ENCODE data around the gene FLT3.

FLT3 gene

DNA sequence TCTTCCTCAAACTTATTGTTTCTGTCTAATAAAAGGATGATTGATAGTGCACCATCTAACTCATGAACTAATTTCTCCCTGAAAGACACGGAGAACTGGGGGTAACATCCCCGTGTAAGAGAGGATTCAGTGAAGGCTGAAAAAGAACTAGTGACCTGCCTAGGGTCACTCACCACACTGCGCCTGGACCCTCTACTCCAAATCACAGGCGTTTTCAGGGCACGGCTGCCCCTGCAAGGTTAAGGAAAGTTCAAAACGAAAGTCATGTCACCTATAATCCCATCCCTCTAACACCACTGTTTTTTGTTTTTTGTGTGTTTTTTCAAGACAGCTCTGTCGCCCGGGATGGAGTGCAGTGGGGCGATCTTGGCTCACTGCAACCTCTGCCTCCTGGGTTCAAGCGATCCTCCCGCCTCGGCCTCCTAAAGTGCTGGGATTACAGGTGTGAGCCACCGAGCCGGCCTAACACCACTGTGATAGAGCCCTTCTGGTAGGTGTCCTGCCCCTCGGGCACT, 120.6 kb downstream of the FLT3 start:
- Histone ChIP-seq H3K36me3 (ENCODE audit: control insufficient read depth, insufficient read depth, low read length) (no peaks in the 10 kb centered on the region), H3K27ac (ENCODE audit: low read depth, low read length) (no peak overlapping the region), H3K4me1 (ENCODE audit: control insufficient read depth, insufficient read depth, low read length) (no peaks in the 10 kb centered on the region), H3K27me3 (ENCODE audit: control insufficient read depth, insufficient read depth, low read length) (peaks cover 26% of the 10 kb centered on the region), H3K4me3 (ENCODE audit: low read length) (peak overlapping the region; percentile 53), H3K9ac (ENCODE audit: low read length) (no peak overlapping the region)

GRCh38 chr13:27979001-27979643, 121.3 kb downstream of the FLT3 start:
- Histone ChIP-seq H3K4me3 (ENCODE audit: low read length) (peak overlapping the region; percentile 34), H3K27ac (ENCODE audit: low read depth, low read length) (no peak overlapping the region), H3K4me1 (ENCODE audit: control insufficient read depth, insufficient read depth, low read length) (no peaks in the 10 kb centered on the region), H3K9ac (ENCODE audit: low read length) (no peak overlapping the region), H3K27me3 (ENCODE audit: control insufficient read depth, insufficient read depth, low read length) (peaks cover 26% of the 10 kb centered on the region), H3K36me3 (ENCODE audit: control insufficient read depth, insufficient read depth, low read length) (no peaks in the 10 kb centered on the region)

DNA sequence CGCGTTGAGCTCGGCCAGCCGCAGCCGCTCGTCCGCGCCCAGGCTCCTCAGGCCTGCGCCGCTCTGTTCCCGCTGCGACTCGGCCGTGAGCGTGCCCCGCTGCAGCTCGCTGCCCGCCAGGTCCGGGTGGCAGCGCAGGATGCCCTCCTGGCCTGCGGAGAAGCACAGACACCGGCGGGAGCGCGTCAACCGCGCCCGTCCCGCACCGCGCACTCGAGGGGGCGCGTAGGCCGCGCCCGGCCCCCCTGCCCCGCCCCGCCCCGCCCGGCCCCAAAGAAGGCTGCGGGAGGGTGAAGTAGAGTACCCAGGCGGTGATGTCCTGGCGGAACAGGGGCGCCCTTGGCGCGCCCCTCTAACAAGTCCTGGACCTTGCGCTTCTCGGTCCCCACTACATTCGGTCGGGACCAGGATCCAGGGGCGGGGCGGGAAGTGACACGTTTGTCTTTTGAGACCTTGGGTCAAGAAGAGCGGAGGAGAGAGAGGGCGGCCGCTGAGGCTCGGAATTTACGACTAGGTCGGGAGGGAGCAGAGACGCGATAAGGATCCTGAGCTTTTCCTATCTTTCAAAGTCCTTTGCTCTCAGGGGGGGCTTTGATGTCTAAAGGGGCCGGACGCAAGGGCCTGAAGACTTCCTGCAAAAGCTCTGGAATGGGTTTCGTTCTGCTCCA, 121.9 kb downstream of the FLT3 start:
- Histone ChIP-seq H3K4me3 (ENCODE audit: low read length) (peak overlapping the region; percentile 64), H3K9ac (ENCODE audit: low read length) (no peak overlapping the region), H3K4me1 (ENCODE audit: control insufficient read depth, insufficient read depth, low read length) (no peaks in the 10 kb centered on the region), H3K27me3 (ENCODE audit: control insufficient read depth, insufficient read depth, low read length) (peaks cover 26% of the 10 kb centered on the region), H3K36me3 (ENCODE audit: control insufficient read depth, insufficient read depth, low read length) (no peaks in the 10 kb centered on the region), H3K27ac (ENCODE audit: low read depth, low read length) (no peak overlapping the region)

DNA sequence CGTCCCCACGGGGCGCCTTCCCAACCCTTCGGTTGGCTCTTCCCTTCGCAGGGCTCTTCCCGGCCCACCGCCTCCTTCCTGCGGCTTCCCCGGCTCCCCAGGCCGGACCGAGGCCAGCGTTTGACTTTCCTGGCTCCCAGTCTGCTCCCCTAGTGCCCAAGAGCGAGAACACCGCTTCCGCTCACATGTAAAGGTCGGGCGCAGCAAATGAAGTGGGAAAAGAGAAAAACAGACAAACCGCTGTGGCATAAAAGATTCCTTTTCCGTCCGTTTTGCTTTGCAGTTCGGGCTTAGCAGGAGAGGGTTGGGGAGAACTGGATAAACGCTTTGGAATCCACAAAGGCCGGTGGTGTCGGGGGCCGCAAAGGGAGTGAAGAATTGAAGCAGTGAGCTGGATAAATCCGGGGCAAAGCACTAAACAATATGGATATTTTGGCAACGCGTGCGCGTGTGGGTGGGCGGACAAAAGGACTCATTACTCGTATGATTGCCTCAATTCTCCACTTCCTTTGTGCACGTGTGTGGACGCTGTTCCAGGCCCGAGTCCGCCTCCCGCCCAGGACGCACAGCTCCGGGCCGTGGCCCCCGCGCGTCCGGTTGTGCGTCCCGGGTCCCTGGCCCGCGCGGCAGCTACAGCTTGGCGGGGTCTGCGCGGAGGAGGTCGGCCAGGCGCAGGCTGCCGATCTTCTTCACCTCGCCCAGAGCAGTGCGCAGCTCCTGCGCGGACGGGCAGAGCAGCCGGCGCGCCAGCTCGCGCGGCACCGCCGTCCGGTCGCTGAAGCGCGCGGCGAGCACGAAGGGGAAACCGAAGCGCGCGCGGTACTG, 122.7 kb downstream of the FLT3 start:
- peaks cover 26% of the 10 kb centered on the region for H3K27me3 ChIP-seq (ENCODE audit: control insufficient read depth, insufficient read depth, low read length)
- H3K9ac ChIP-seq (ENCODE audit: low read length) = peak overlapping the region; percentile 22
- H3K4me1 ChIP-seq (ENCODE audit: control insufficient read depth, insufficient read depth, low read length) = no peaks in the 10 kb centered on the region
- H3K36me3 ChIP-seq (ENCODE audit: control insufficient read depth, insufficient read depth, low read length) = no peaks in the 10 kb centered on the region
- no peak overlapping the region for H3K27ac ChIP-seq (ENCODE audit: low read depth, low read length)
- peak overlapping the region; percentile 64 for H3K4me3 ChIP-seq (ENCODE audit: low read length)

DNA sequence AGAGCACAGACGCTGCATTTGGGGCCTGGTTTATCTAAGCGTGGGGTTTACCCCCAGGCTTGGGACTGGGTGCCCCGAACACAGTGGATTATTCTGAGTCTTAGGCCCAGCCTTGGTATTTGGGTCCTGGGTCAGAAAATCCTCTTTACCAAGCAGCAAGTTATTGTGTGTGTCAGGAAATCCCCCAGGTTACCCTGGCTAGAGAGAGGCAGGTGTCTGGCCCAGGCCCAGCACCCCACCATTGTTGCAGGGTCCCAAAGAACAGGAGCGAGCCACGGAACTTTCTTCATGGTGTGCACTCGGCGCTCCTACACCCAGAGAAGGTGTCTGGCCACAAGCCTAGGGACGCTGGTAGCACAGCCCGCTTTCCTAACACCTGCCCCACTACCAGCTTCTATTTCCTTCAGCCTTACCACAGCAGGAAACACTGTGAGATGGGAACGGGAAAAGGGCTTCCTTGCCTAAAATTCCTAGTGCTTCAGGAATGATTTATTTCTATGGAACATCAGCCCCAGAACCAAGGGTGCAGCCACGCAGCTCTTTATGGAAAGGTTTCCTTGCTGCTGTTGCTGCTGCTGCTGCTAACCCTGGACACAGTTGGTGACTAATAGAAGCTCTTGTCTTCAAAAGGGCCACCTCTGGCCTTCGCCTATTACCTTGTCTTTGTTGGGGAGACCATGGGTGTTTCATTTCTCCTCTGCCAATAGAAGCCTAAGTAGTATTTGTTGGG, 123.8 kb downstream of the FLT3 start:
- H3K9ac ChIP-seq (ENCODE audit: low read length) = no peak overlapping the region
- peak overlapping the region; percentile 64 for H3K4me3 ChIP-seq (ENCODE audit: low read length)
- no peak overlapping the region for H3K27ac ChIP-seq (ENCODE audit: low read depth, low read length)
- H3K4me1 ChIP-seq (ENCODE audit: control insufficient read depth, insufficient read depth, low read length) = no peaks in the 10 kb centered on the region
- H3K36me3 ChIP-seq (ENCODE audit: control insufficient read depth, insufficient read depth, low read length) = no peaks in the 10 kb centered on the region
- H3K27me3 ChIP-seq (ENCODE audit: control insufficient read depth, insufficient read depth, low read length) = peaks cover 25% of the 10 kb centered on the region

- Histone ChIP-seq H3K9ac (ENCODE audit: low read length) (peak overlapping the region; percentile 45), H3K27me3 (ENCODE audit: control insufficient read depth, insufficient read depth, low read length) (peaks cover 23% of the 10 kb centered on the region)
Observed at GRCh38 chr13:27975564-27976361, 124.6 kb downstream of the FLT3 start.

DNA sequence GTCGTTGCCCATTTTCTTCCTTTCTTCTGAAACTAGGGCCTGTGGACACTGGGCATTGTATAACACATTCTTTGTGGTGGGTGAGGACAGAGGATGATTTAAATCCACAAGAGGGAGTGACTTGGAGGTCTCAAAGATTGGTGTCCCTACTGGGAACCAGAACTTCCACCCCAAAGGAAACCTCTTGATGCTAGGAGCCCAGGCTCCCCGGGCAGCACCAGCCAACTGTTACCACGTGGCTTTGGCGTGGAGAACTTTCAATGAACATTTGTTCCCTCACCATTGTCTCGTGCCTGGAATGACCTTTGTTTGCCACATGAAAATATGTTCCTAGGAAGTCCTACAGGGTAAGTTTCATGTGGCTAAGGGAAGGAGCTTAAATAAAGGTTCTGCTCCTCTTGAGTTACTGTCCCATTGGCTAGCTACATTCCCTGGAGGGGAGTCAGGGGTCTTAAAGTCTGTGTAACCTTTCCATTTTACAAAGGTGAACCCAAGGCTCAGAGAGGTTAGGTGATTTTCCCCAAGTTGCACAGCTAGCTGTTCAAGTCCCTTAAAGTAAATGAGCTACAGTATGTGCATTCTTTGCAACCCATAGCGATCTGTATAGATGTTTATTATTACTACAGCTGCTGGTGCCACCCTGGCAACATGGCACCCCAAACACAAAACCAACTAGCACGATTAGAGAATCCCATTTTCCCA, 126.3 kb downstream of the FLT3 start:
- H3K27ac ChIP-seq (ENCODE audit: low read depth, low read length) = no peak overlapping the region
- H3K36me3 ChIP-seq (ENCODE audit: control insufficient read depth, insufficient read depth, low read length) = no peaks in the 10 kb centered on the region
- no peak overlapping the region for H3K9ac ChIP-seq (ENCODE audit: low read length)
- no peaks in the 10 kb centered on the region for H3K4me1 ChIP-seq (ENCODE audit: control insufficient read depth, insufficient read depth, low read length)
- peaks cover 14% of the 10 kb centered on the region for H3K27me3 ChIP-seq (ENCODE audit: control insufficient read depth, insufficient read depth, low read length)
- H3K4me3 ChIP-seq (ENCODE audit: low read length) = no peak overlapping the region

More at GRCh38 chr13:27975564-27976361, 124.6 kb downstream of the FLT3 start:
- Histone ChIP-seq H3K4me3 (ENCODE audit: low read length) (peak overlapping the region; percentile 64), H3K36me3 (ENCODE audit: control insufficient read depth, insufficient read depth, low read length) (no peaks in the 10 kb centered on the region), H3K4me1 (ENCODE audit: control insufficient read depth, insufficient read depth, low read length) (no peaks in the 10 kb centered on the region), H3K27ac (ENCODE audit: low read depth, low read length) (no peak overlapping the region)

DNA sequence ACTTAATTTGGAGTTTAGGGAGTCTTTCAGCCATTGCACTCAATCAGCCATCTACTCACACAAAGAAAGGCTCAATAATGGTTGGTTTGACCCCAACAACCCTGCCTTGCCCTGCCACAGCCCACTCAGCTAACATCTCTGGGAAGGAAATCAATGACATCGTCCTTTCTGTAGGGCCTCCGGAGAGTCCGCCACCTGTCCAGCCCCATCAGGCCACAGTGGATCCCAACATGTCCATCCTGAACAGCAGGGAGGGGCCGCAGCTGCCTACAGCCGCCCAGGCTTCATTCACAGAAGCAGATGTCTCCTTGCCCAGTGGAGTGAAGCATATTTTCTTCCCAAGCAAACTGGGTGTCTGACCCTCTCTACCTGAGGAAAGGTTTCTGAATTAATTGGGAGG, 127.1 kb downstream of the FLT3 start:
- no peak overlapping the region for H3K4me3 ChIP-seq (ENCODE audit: low read length)
- no peak overlapping the region for H3K27ac ChIP-seq (ENCODE audit: low read depth, low read length)
- H3K27me3 ChIP-seq (ENCODE audit: control insufficient read depth, insufficient read depth, low read length) = peaks cover 20% of the 10 kb centered on the region
- no peak overlapping the region for H3K9ac ChIP-seq (ENCODE audit: low read length)
- H3K4me1 ChIP-seq (ENCODE audit: control insufficient read depth, insufficient read depth, low read length) = no peaks in the 10 kb centered on the region
- H3K36me3 ChIP-seq (ENCODE audit: control insufficient read depth, insufficient read depth, low read length) = no peaks in the 10 kb centered on the region

- Histone ChIP-seq H3K4me1 (ENCODE audit: control insufficient read depth, insufficient read depth, low read length) (no peaks in the 10 kb centered on the region), H3K36me3 (ENCODE audit: control insufficient read depth, insufficient read depth, low read length) (no peaks in the 10 kb centered on the region), H3K4me3 (ENCODE audit: low read length) (no peak overlapping the region), H3K9ac (ENCODE audit: low read length) (no peak overlapping the region), H3K27ac (ENCODE audit: low read depth, low read length) (no peak overlapping the region), H3K27me3 (ENCODE audit: control insufficient read depth, insufficient read depth, low read length) (peaks cover 22% of the 10 kb centered on the region)
Observed at GRCh38 chr13:27972478-27972820, 127.9 kb downstream of the FLT3 start.

GRCh38 chr13:27971776-27972477, 128.4 kb downstream of the FLT3 start:
- Histone ChIP-seq H3K36me3 (ENCODE audit: control insufficient read depth, insufficient read depth, low read length) (no peaks in the 10 kb centered on the region), H3K27ac (ENCODE audit: low read depth, low read length) (no peak overlapping the region), H3K4me3 (ENCODE audit: low read length) (no peak overlapping the region), H3K9ac (ENCODE audit: low read length) (no peak overlapping the region), H3K27me3 (ENCODE audit: control insufficient read depth, insufficient read depth, low read length) (peaks cover 22% of the 10 kb centered on the region), H3K4me1 (ENCODE audit: control insufficient read depth, insufficient read depth, low read length) (no peaks in the 10 kb centered on the region)

DNA sequence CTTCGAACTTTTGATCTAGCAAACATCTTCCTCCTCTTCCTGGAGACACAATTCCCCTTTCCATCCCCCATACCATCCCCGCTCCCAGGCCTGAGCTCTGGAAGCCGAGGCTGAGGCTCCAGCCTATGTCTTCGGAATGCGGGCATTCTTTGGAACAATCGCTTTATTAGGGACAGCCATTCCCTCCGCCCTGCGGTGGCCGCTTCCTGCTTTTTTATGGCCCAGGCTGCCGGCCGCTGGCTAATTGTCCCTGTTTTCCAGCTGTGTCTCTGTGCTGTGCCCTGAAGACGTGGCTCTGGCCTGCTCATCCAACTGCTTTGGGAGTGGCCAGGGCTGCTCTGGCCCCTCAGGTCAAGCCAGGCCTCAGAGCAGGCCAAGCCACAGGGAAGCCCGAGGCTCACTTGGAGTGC, 129.1 kb downstream of the FLT3 start:
- Histone ChIP-seq H3K36me3 (ENCODE audit: control insufficient read depth, insufficient read depth, low read length) (no peaks in the 10 kb centered on the region), H3K9ac (ENCODE audit: low read length) (no peak overlapping the region), H3K4me1 (ENCODE audit: control insufficient read depth, insufficient read depth, low read length) (no peaks in the 10 kb centered on the region), H3K4me3 (ENCODE audit: low read length) (peak overlapping the region; percentile 25), H3K27me3 (ENCODE audit: control insufficient read depth, insufficient read depth, low read length) (peaks cover 25% of the 10 kb centered on the region), H3K27ac (ENCODE audit: low read depth, low read length) (no peak overlapping the region)
